Measurements from ENCODE around the gene LRP4. TPM values are rescaled to one million over a fixed set of nuclear protein-coding genes. Genes with fewer than 3 reads are reported as not detected.

Gene LRP4
- total and polyA plus RNA-seq, 2 of the 13 experiments (the other 11 are each of a cell fraction or from before 2014, with no cell fraction given) = 4.7 to 13.3 TPM

- no peak; the same call in 1 of the 2 replicates for TF ChIP-seq NFYB (CRISPR knock-in tag; IDR thresholded peaks at IDR 0.05)
- peak; percentile 35; the same call in 1 of the 2 replicates for TF ChIP-seq TFDP1 (CRISPR knock-in tag; IDR thresholded peaks at IDR 0.05; ENCODE audit: borderline replicate concordance)
- TF ChIP-seq HBP1 (CRISPR knock-in tag; IDR thresholded peaks at IDR 0.05; ENCODE audit: low read depth) = peak; percentile 18; the same call in 1 of the 2 replicates
- TF ChIP-seq CREB3 (CRISPR knock-in tag; IDR thresholded peaks at IDR 0.05) = no peak
- 0 out of 2 replicates have a peak, but pooled peaks have one; percentile 31 for TF ChIP-seq GFI1 (CRISPR knock-in tag; IDR thresholded peaks at IDR 0.05; ENCODE audit: borderline replicate concordance)
- peak; percentile 77 for TF ChIP-seq TFDP2 (CRISPR knock-in tag; IDR thresholded peaks at IDR 0.05)
- 0 out of 2 replicates have a peak, but pooled peaks have one; percentile 14 for TF ChIP-seq PHF20 (CRISPR knock-in tag; IDR thresholded peaks at IDR 0.05)
- no peak for TF ChIP-seq MEF2D (CRISPR knock-in tag; IDR thresholded peaks at IDR 0.05)
- peak; percentile 42; the same call in 1 of the 2 replicates for TF ChIP-seq PAXIP1 (CRISPR knock-in tag; conservative IDR thresholded peaks at IDR 0.05)
- TF ChIP-seq THAP9 (CRISPR knock-in tag; IDR thresholded peaks at IDR 0.05; ENCODE audit: borderline replicate concordance) = 0 out of 2 replicates have a peak, but pooled peaks have one; percentile 17
- TF ChIP-seq ZBTB7B (CRISPR knock-in tag; IDR thresholded peaks at IDR 0.05) = peak; percentile 34; the same call in 1 of the 2 replicates
- no peak; the same call in 1 of the 2 replicates for TF ChIP-seq SIN3A (IDR thresholded peaks at IDR 0.05; ENCODE audit: borderline replicate concordance, low read depth, low read length)
- TF ChIP-seq ISL2 (CRISPR knock-in tag; IDR thresholded peaks at IDR 0.05) = 0 out of 2 replicates have a peak, but pooled peaks have one; percentile 7
Observed at GRCh38 chr11:46917109-46917761, 1.1 kb downstream of the LRP4 start (continued).

Data from HepG2 (cell line).